Fibroblast of lung (primary cell): ENCODE measurements around the gene SCRG1.

ENCODE experiments used
- CTCF ChIP-seq, 2 donors: IDR thresholded peaks in 1 of 2; conservative IDR thresholded peaks in 1 of 2; 1 replicate in 1 of 2; 2 replicates in 1 of 2; pipeline ENCODE4 v1.5.1; 2011 to 2012; ENCODE audit warnings: low read length in 2 of 2, control low read depth in 1 of 2, inconsistent platforms in 1 of 2, low read depth in 1 of 2, mild to moderate bottlenecking in 1 of 2
- EZH2 ChIP-seq: IDR thresholded peaks from 2 replicates; pipeline ENCODE4 v1.5.1; 2012; ENCODE audit warnings: low read length, control low read depth, mild to moderate bottlenecking; ENCODE audit errors: missing control alignments

- no peak for TF ChIP-seq EZH2
- TF ChIP-seq CTCF (conservative IDR thresholded peaks at IDR 0.05 in 1 of 2, IDR thresholded peaks at IDR 0.05 in 1 of 2; ENCODE audit: low read depth in 1 of 2, low read length in 2 of 2), result peak; percentile 18 to 41
Observed at GRCh38 chr4:173420324-173420752, 21.4 kb upstream of the SCRG1 start.
